GM21529 (cell line): Measurements from ENCODE around the gene DDIT4L.
"Not testable (repeated sequence)": the region's sequence is repeated elsewhere in the genome, so short reads cannot be mapped to it uniquely, and the experiment has no call there.

Source experiments
- ATAC-seq: cut with Tn5 transposase; IDR thresholded peaks from one replicate; pipeline ENCODE4 v1.9.1; 2021; ENCODE audit not compliant: unreplicated experiment

The DDIT4L gene, protein sequence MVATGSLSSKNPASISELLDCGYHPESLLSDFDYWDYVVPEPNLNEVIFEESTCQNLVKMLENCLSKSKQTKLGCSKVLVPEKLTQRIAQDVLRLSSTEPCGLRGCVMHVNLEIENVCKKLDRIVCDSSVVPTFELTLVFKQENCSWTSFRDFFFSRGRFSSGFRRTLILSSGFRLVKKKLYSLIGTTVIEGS

GRCh38 chr4:100189820-100190642, at the start of gene DDIT4L:
TSS of gene DDIT4L (minus strand) at chr4:100190468. CDS start at chr4:100189983, 485 bp downstream.
- ATAC-seq: no peak

DNA sequence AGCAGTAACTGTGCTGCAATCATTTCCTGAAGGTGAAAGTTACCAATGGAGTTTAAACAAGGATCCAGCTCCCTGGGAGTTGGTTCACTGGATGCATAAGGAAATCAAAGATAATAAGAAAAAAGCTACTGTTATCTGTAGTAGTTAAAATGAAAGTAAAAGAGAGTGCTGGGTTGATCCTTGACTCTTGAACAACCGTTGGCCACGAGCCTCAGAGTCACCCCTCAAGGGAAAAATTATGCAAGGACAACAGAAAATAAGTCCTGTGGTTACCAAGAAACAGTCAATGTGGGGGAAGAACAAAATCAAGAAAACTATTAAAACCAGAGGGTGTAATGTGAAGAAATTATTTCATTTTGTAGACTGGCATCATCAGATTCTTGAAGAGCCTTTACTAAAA, 49.7 kb upstream of the DDIT4L start:
- no peak for ATAC-seq

DNA sequence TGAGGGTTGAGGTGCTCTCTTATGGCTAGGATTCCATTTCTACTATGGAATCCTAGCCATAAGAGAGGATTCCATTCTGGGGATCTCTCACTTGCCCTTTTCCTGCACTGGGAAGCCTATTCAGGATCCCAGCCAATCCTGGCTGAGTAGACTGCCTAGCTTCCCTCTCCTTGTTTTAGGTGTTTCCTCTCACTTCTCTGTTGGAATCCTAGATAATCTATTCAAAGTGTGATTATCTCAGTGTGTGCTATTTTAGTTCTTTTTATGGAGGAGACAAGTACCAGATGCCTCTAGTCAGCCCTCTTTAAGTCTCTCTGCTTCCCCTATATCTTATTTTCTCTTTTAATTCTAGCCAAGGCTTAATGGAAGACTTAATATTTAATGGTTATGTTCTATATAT, 34.5 kb upstream of the DDIT4L start:
- no peak for ATAC-seq

- no peak for ATAC-seq
These were observed 33.9 kb upstream of the DDIT4L start for GRCh38 chr4:100224160-100224559.

DNA sequence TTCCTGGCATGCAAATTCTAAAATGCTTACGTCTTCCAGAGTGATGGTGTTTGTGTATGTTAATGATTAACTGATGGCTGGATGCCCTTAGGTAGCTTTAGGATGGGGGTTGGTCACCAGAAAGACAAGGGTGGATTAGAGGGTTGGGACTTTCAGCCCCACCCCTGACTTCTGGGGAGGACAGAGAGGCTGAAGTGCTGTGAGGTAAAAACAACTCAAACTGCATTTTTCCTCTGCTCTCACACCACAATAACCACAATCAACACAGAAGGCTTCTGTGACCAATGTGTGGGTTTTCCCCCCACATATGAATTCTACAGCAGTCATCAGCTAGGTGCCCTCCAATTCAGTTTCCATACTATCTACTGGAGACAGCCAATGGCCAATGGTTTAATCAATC, 18.7 kb upstream of the DDIT4L start:
- ATAC-seq: peak; percentile 81

- peak; percentile 2 for ATAC-seq
These were observed 18.2 kb upstream of the DDIT4L start for GRCh38 chr4:100208459-100208858.

GRCh38 chr4:100206850-100207249, 16.6 kb upstream of the DDIT4L start:
- ATAC-seq: no peak

DNA sequence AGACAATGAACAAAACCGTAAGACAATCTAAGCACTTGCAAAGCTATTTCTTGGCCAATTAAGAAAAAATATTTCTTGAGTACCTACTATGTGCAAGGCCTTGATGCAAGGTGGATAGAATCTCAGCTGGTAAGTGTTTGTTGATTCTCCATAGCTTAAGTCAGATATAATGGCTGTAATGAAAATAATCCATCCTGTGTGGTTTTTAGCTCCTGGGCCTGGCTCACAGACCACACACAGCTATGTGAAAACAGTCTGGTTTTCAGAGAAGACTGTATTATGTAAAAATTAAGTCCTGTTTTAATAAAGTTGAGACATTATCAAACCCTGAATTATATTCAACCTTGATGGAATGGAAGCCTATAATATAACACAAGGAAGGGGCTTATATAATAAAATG, 7.8 kb upstream of the DDIT4L start:
- no peak for ATAC-seq

GRCh38 chr4:100196388-100197071, 6.3 kb upstream of the DDIT4L start:
- ATAC-seq: not testable (repeated sequence)

GRCh38 chr4:100190643-100191600, 654 bp upstream of the DDIT4L start:
- ATAC-seq: no peak

DNA sequence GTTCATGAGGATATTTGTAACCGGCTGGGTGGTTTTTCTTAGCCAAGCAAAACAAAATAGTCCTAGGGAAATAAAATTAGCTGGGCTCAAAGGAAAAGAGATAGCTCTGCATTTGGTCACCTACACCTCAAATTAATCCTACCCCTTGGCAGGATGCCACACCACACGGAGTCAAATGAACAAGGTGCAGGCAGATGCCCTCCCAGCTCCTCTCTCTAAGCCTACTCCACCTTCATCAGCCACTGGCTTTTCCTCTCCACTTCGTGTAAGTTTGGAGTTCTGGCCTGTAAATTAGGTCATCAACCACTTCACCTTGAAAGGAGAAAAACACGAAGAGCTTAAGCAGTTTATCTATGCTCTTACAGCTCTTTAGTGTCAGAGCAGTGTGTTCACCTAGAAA, 1.4 kb downstream of the DDIT4L start:
- no peak for ATAC-seq

- no peak for ATAC-seq
These were observed 2.5 kb downstream of the DDIT4L start for GRCh38 chr4:100187781-100188180.

DNA sequence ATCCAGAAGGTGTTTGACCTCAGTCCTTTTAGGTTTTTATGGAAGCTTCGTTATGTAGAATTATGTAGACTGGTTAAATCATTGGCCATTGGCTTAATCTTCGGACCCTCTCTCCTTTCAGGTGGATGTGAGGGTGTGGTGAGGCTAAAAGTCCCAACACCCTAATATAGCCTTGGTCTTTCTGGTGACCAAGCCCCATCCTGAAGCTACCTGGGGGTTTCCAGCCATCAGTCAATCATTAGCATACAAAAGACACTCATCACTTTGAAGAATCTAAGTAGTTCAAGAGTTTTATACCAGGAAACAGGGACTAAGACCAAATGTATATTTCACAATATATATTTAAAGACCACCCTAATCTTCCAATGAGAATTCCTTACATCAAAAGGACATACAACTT, 5.5 kb downstream of the DDIT4L start:
- ATAC-seq: no peak

- ATAC-seq: no peak
These were observed 12.4 kb downstream of the DDIT4L start for GRCh38 chr4:100177855-100178254.

- ATAC-seq: no peak
These were observed 13.1 kb downstream of the DDIT4L start for GRCh38 chr4:100177126-100177525.

DNA sequence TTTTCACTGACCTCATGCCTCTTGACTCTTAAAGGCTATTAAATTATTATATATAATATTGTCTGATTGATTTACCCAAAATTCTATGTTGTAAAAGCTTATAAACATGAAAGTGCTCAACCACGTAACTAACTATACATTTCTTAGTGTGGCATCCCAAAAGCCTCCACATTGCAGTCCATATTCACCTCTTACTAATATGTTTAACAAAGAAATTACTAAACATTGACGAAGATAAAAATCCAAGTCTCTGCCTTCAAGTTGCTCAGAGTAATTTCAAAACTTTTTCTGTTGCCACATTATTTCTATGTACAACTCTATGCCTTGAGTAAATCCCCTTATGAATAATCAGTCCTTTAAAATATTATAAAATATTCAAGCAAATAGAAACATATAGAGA, 14.4 kb downstream of the DDIT4L start:
- ATAC-seq: no peak

- no peak for ATAC-seq
These were observed 15.3 kb downstream of the DDIT4L start for GRCh38 chr4:100174985-100175383.

- no peak for ATAC-seq
These were observed 19.3 kb downstream of the DDIT4L start for GRCh38 chr4:100170986-100171385.

DNA sequence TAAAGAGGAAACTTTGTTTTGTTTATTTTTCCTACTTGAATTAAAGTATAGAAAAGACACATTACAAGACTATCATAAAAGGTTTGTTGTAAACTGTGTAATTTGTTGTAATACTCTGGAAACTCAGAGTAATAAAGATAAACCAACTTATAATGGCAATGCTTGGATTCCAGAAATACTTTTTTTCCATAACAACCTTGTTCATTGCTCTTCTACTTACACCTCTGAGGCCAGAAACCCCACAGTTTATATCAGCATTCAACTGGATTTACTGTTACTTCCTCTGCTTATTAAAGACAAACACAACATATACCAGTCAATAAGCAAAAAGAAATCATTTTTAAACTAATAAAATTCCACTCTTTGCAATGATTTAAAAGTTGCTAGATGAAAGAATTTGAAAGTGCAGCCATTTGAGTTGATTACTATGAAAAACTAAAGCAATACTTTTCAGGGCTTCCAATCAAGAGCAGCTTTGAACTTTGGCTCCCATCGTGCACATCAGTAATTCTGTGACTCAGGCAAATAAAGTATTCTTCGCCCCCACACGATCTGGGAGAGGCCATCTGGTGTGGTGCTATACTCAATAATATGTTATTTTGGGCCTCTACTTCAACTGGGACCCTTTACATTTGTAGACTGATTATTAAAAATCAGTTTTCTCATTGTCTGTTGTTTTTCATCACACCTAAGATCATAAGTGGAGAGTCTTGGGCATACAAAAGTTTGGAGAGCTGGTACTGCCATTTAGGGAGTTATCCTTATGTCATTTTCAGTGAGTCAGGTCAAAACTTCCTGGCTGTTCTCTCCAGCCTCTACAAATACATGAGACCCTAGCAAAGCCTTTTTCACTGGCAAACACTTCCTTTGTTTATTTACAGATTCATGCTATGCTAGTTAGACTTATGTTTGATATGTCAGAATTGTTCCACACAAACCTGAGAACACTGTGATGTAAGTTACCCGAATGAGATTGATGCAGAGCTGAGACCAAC, 20.5 kb downstream of the DDIT4L start:
- ATAC-seq: no peak

GRCh38 chr4:100168521-100168920, 21.7 kb downstream of the DDIT4L start:
- no peak for ATAC-seq
